Neural progenitor cell (in vitro differentiated cells): ENCODE data around the gene IKZF3. TPM values are rescaled to one million over a fixed set of nuclear protein-coding genes. Genes with fewer than 3 reads are reported as not detected.
"Not testable (repeated sequence)": the region's sequence is repeated elsewhere in the genome, so short reads cannot be mapped to it uniquely, and the experiment has no call there.

Source experiments
- DNase-seq: peaks from one replicate; pipeline ENCODE4 v3.0.0-alpha.2; 2016; ENCODE audit warnings: low spot score
- H2AFZ ChIP-seq: fragments of 200-600 bp; sonication (generic); replicated peaks from 2 replicates; pipeline ENCODE4 v1.6.1; 2016; ENCODE audit warnings: antibody characterized with exemption
- H3F3A ChIP-seq: fragments of 200-600 bp; sonication (generic); 2 replicates; pipeline ENCODE4 v1.6.1; 2016; ENCODE audit warnings: antibody characterized with exemption, low read depth
- H3K27ac ChIP-seq: fragments of 200-600 bp; sonication (generic); 2 replicates; pipeline ENCODE4 v1.5.1; 2016; ENCODE audit warnings: mild to moderate bottlenecking
- H3K27me3 ChIP-seq: fragments of 200-600 bp; sonication (generic); 2 replicates; pipeline ENCODE4 v1.6.1; 2016; ENCODE audit warnings: mild to moderate bottlenecking, moderate library complexity
- H3K36me3 ChIP-seq: fragments of 200-600 bp; sonication (generic); 2 replicates; pipeline ENCODE4 v1.5.1; 2016
- H3K4me1 ChIP-seq: fragments of 200-600 bp; sonication (generic); 2 replicates; pipeline ENCODE4 v1.6.1; 2016; ENCODE audit warnings: mixed run types
- H3K4me2 ChIP-seq: fragments of 200-600 bp; sonication (generic); 2 replicates; pipeline ENCODE4 v1.6.1; 2016
- H3K4me3 ChIP-seq: fragments of 200-600 bp; sonication (generic); 2 replicates; pipeline ENCODE4 v1.5.1; 2016
- H3K79me2 ChIP-seq: fragments of 200-600 bp; sonication (generic); 2 replicates; pipeline ENCODE4 v1.6.1; 2016; ENCODE audit warnings: low read depth
- H3K9ac ChIP-seq: fragments of 200-600 bp; sonication (generic); 2 replicates; pipeline ENCODE4 v1.6.1; 2016
- H3K9me3 ChIP-seq: fragments of 200-600 bp; sonication (generic); 2 replicates; pipeline ENCODE4 v1.5.1; 2016; ENCODE audit warnings: low read depth
- H4K20me1 ChIP-seq: fragments of 200-600 bp; sonication (generic); 2 replicates; pipeline ENCODE4 v1.6.1; 2016; ENCODE audit warnings: low read depth
- H3K27ac Mint-ChIP-seq: 3 replicates; pipeline ENCODE4 v1.8.0; 2021; ENCODE audit warnings: mixed read lengths
- H3K27me3 Mint-ChIP-seq: 2 replicates; pipeline ENCODE4 v1.8.0; 2022; ENCODE audit warnings: low read depth, mild to moderate bottlenecking, inconsistent platforms, moderate library complexity, mixed read lengths; ENCODE audit not compliant: insufficient read depth
- H3K36me3 Mint-ChIP-seq: 3 replicates; pipeline ENCODE4 v1.8.0; 2021; ENCODE audit warnings: mixed read lengths
- H3K4me1 Mint-ChIP-seq: 3 replicates; pipeline ENCODE4 v1.8.0; 2021; ENCODE audit warnings: mixed read lengths
- H3K4me3 Mint-ChIP-seq: 3 replicates; pipeline ENCODE4 v1.8.0; 2021; ENCODE audit warnings: mild to moderate bottlenecking, moderate library complexity, mixed read lengths
- H3K9me3 Mint-ChIP-seq: 3 replicates; pipeline ENCODE4 v1.8.0; 2020; ENCODE audit warnings: mixed read lengths
- CTCF ChIP-seq: fragments of 200-600 bp; sonication (generic); IDR thresholded peaks from 2 replicates; pipeline ENCODE4 v1.5.1; 2017; ENCODE audit warnings: antibody characterized with exemption, mild to moderate bottlenecking
- EZH2 ChIP-seq: fragments of 200-600 bp; sonication (generic); IDR thresholded peaks from 2 replicates; pipeline ENCODE4 v1.6.1; 2017; ENCODE audit warnings: antibody characterized with exemption, mild to moderate bottlenecking, moderate library complexity
- EZH2phosphoT487 ChIP-seq: fragments of 200-600 bp; sonication (generic); IDR thresholded peaks from 2 replicates; pipeline ENCODE4 v1.6.1; 2017; ENCODE audit warnings: antibody characterized with exemption
- total RNA-seq: library from RNA; depleted of rRNA; stranded (reverse); fragments of >200 nt; gene quantifications from 2 replicates; pipeline ENCODE4 v1.2.3, GENCODE V29; 2015; ENCODE audit warnings: low replicate concordance

Gene IKZF3
- total RNA-seq, 1 donor from 2014 or later: not detected

- H4K20me1 ChIP-seq: no peaks in the 10 kb centered on the region
- DNase-seq: no peak
- no peaks in the 10 kb centered on the region for H3K4me1 ChIP-seq
- H3K27ac ChIP-seq: no peak overlapping the region
- Mint-ChIP-seq H3K9me3 (no peaks in the 10 kb centered on the region), H3K27me3 (peaks cover 4% of the 10 kb centered on the region), H3K36me3 (peaks cover 7% of the 10 kb centered on the region), H3K27ac (no peak overlapping the region), H3K4me3 (no peak overlapping the region), H3K4me1 (no peaks in the 10 kb centered on the region)
- H3K9ac ChIP-seq: no peak overlapping the region
- no peaks in the 10 kb centered on the region for H3K79me2 ChIP-seq
- H3F3A ChIP-seq: no peaks in the 10 kb centered on the region
- H3K36me3 ChIP-seq: no peaks in the 10 kb centered on the region
- no peak overlapping the region for H3K4me2 ChIP-seq
- no peak overlapping the region for H3K4me3 ChIP-seq
- no peaks in the 10 kb centered on the region for H3K9me3 ChIP-seq
- H3K27me3 ChIP-seq: no peaks in the 10 kb centered on the region
- H2AFZ ChIP-seq: no peak overlapping the region
- no peak for TF ChIP-seq EZH2phosphoT487
- TF ChIP-seq EZH2: no peak
- TF ChIP-seq CTCF: no peak
These were observed 39.2 kb upstream of the IKZF3 start for GRCh38 chr17:39903158-39903884.

- not testable (repeated sequence) for H3K27ac Mint-ChIP-seq, H3K27me3 Mint-ChIP-seq, H3K9me3 Mint-ChIP-seq, H3K4me3 Mint-ChIP-seq, DNase-seq, H3K9ac ChIP-seq, H3F3A ChIP-seq, H3K4me1 ChIP-seq, H3K36me3 ChIP-seq, H3K4me2 ChIP-seq, H3K9me3 ChIP-seq, H2AFZ ChIP-seq, H3K27ac ChIP-seq, H3K79me2 ChIP-seq, H3K4me3 ChIP-seq, H3K27me3 ChIP-seq, H4K20me1 ChIP-seq, H3K36me3 Mint-ChIP-seq, H3K4me1 Mint-ChIP-seq
These were observed 37.9 kb upstream of the IKZF3 start for GRCh38 chr17:39902027-39902426.

- no peaks in the 10 kb centered on the region for H3F3A ChIP-seq
- H3K36me3 Mint-ChIP-seq: no peaks in the 10 kb centered on the region
- H3K27ac Mint-ChIP-seq: no peak overlapping the region
- H3K9ac ChIP-seq: no peak overlapping the region
- H3K27me3 Mint-ChIP-seq: peaks cover 5% of the 10 kb centered on the region
- no peaks in the 10 kb centered on the region for H3K9me3 ChIP-seq
- TF ChIP-seq CTCF: no peak
- TF ChIP-seq EZH2phosphoT487: no peak
- TF ChIP-seq EZH2: no peak
- no peaks in the 10 kb centered on the region for H3K27me3 ChIP-seq
- no peak overlapping the region for H2AFZ ChIP-seq
- no peaks in the 10 kb centered on the region for H3K9me3 Mint-ChIP-seq
- no peaks in the 10 kb centered on the region for H3K4me1 Mint-ChIP-seq
- H3K36me3 ChIP-seq: no peaks in the 10 kb centered on the region
- no peaks in the 10 kb centered on the region for H3K79me2 ChIP-seq
- H3K27ac ChIP-seq: no peak overlapping the region
- H3K4me1 ChIP-seq: no peaks in the 10 kb centered on the region
- no peak overlapping the region for H3K4me3 Mint-ChIP-seq
- H4K20me1 ChIP-seq: no peaks in the 10 kb centered on the region
- no peak overlapping the region for H3K4me3 ChIP-seq
- no peak overlapping the region for H3K4me2 ChIP-seq
- DNase-seq: no peak
These were observed 35.1 kb upstream of the IKZF3 start for GRCh38 chr17:39899215-39899614.

- H3K36me3 Mint-ChIP-seq: no peaks in the 10 kb centered on the region
- no peaks in the 10 kb centered on the region for H3F3A ChIP-seq
- no peaks in the 10 kb centered on the region for H3K4me1 Mint-ChIP-seq
- H3K79me2 ChIP-seq: no peaks in the 10 kb centered on the region
- no peaks in the 10 kb centered on the region for H3K9me3 Mint-ChIP-seq
- no peak overlapping the region for H3K4me2 ChIP-seq
- no peak overlapping the region for H3K27ac ChIP-seq
- H3K9me3 ChIP-seq: no peaks in the 10 kb centered on the region
- H2AFZ ChIP-seq: no peak overlapping the region
- H4K20me1 ChIP-seq: no peaks in the 10 kb centered on the region
- H3K9ac ChIP-seq: no peak overlapping the region
- TF ChIP-seq CTCF (no peak), EZH2phosphoT487 (no peak), EZH2 (no peak)
- H3K4me3 ChIP-seq: no peak overlapping the region
- peaks cover 9% of the 10 kb centered on the region for H3K27me3 Mint-ChIP-seq
- DNase-seq: no peak
- H3K27ac Mint-ChIP-seq: no peak overlapping the region
- H3K4me3 Mint-ChIP-seq: no peak overlapping the region
- H3K4me1 ChIP-seq: no peaks in the 10 kb centered on the region
- no peaks in the 10 kb centered on the region for H3K36me3 ChIP-seq
- no peaks in the 10 kb centered on the region for H3K27me3 ChIP-seq
These were observed 34.0 kb upstream of the IKZF3 start for GRCh38 chr17:39898088-39898487.
